ENCODE data around the gene EBI3.
"Not testable (repeated sequence)": the region's sequence is repeated elsewhere in the genome, so short reads cannot be mapped to it uniquely, and the experiment has no call there.

EBI3 gene

DNA sequence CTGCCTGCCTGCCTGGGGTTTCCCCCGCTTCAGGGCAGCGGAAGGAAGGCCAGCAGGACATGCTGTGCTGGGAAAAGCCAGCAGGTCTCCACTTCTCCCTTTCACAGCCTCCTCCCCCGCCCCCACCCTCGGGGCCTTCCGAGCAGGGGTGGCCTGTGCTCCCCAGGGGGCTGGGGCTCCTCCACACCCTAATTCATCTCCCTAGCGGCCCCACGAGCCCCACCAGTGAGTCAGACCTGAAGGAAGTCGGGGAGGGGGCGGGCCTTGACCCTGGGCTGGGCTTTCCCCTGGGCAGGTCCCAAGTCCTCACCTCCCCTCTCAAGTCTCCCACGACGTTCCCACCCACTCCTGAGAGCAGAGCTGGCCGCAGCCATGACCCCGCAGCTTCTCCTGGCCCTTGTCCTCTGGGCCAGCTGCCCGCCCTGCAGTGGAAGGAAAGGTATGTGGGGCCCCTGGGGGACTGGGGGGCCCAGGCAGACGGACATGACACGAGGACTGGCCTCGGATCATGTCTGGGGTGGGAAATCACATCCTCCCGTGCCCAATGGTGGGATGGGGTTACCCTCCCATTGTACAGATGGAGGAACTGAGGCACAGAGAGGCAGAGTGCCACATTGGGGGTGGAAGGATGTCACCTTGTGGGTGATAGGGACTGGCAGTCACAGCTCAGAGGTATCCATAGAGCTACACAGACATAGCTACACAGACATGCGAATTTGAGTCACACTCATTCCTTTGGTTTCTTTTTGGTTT lies at the start of gene EBI3:
EBI3 (plus strand) TSS at position 345 of the 753 bp plus-strand sequence; CDS start at position 373, 28 bp downstream.
- no peak for DNase-seq

GRCh38 chr19:4181053-4181508 lies 48.2 kb upstream of the EBI3 start:
- no peak for DNase-seq

DNA sequence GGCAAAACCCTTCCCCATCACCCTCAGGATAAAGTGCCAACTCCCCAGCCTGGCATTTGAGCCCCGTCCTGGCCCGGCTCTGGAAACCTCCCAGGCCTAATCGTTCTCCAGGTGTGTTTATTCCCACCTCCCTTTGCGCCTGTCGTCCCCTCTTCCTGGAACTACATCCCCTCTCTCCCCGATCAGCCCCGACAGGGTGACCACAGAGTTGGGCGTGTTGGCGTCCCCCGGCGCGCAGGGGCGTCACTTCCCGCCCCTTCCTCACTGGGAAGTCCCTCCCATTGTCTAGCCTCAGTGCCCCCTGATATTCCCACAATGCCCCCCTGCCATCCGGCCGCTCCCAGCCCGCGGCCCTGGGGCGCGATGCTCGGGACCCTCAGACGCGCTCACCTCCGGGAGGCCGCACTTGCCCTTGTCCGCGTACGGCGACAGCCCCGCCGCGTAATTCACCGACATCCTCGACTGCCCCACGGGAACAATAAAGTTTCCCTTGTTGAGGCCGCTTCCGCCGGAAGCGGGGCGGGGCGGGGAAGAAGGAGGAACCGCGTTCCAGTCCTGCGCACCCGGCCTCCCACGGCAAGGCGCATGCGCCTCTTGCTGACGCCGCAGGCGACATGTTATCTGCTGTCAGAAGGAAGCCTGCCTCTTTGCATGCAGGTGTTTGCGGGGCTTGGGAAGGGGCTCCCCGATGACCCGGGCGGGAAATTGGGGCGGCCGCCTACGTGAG lies 47.1 kb upstream of the EBI3 start, which contains the start of the genes ANKRD24 and SIRT6:
ANKRD24 (plus strand) TSS at position 606 of the 727 bp plus-strand sequence. CDS start 3,737 bp downstream, outside the sequence.
SIRT6 (minus strand) TSS at position 480 of the 727 bp plus-strand sequence; CDS start at position 456, 24 bp downstream.
- peak; percentile 93 for DNase-seq

- peak; percentile 85 for DNase-seq
Observed at GRCh38 chr19:4183967-4184717, 45.2 kb upstream of the EBI3 start.

DNA sequence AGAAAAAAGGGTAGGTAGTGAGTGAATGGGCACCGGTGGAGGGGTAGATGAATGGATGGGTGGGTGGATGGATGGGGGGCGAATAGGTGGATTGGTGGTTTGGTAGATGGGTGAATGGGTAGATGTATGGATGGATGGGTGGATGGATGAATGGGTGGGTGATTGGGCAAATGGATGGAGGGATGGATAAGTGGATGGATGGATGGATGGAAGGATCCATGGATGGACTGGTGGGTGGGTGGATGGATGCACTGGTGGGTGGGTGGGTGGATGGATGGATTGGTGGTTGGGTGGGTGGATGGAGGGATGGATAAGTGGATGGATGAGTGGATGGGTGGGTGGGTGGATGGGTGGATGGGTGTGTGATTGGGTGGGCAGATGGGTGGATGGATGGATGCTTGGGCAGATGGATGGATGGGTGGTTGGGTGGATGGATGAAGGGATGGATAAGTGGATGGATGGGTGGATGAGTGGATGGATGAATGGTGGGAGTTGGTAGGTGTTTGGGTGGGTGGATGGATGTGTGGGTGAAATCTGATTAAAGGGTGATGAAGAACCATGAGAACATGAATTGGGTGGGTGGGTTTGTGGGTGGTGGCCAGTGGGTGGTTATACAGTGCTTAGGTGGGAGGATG lies 44.5 kb upstream of the EBI3 start:
- DNase-seq: no peak

GRCh38 chr19:4185413-4186086 lies 43.8 kb upstream of the EBI3 start:
- DNase-seq: no peak

DNA sequence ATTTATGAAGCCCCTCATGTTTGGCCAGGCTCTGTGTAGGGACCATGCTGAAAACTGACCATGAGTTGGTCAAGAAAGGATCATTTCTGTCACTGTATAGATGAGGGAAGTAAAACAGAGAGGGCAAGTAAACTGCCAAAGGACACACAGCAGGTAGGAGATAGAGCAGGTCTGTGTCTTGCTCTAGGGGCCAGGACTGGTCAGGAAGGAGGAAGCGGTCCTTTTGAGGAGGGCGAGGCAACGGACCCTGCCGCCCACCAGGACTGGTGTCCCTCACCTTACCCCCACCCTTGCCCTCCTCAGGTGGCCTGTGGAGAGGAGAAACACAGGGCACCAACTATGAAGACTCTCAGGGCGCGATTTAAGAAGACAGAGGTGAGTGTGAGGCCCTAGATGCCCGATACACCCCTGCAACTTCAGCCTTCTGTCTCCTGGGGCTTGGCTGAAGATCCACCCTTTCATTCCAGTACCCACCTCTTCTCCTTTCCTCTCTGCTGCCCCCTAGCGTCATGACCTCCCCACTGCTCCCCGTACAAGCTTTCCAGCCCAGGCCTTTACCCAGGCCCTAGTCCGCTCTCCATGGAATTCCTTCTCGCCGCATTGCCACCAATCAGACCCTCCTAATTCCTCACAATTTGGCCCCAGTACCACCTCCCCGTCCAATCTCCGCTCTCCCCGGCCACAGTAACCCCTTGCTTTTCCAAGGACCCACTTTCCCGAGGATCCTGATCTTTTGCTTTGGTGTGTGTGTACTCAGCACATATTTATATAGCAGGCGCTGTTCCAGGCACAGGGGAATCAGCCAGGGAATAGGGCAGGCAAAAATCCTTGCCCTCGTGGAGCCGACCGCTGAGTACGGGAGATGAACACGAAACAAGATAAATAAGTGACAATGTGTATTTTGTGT lies 43.0 kb upstream of the EBI3 start:
- peak; percentile 39 for DNase-seq

GRCh38 chr19:4187313-4188122 lies 41.8 kb upstream of the EBI3 start:
- no peak for DNase-seq

DNA sequence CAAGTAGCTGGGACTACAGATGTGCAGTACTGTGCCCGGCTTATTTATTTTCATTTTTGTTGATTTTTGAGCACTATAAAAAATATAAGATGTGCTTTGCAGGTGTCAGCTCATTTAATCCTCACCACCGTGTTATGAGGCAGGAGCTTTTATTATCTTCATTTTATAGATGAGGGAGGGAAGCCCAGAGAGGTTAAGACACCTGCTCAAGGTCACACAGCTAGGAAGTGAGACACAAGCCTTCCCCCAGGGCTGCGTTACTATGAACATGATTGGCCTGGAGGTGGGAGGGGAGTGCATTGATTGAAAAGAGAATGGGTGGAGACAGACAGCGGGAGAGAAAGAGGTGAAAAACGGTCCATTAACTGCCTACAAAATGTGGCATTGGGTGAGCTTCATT lies 39.7 kb upstream of the EBI3 start:
- DNase-seq: no peak

DNA sequence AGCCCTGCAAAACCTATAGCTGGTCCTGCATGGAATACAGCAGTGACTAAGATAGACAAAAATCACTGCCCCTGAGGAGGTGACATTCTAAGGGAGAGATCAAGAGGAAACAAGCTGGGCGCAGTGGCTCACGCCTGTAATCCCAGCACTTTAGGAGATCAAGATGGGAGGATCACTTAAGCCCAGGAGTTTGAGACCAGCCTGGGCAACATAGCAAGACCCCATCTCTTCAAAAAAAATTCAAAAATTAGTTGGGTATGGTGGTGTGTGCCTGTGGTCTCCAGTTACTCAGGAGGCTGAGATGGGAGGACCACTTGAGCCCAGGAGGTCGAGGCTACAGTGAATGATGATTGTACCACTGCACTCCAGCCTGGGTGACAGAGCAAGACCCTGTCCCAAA lies 36.8 kb upstream of the EBI3 start:
- DNase-seq: not testable (repeated sequence)

- DNase-seq: no peak
Observed at GRCh38 chr19:4194353-4194752, 35.0 kb upstream of the EBI3 start.

- DNase-seq: no peak
Observed at GRCh38 chr19:4196009-4196408, 33.3 kb upstream of the EBI3 start.

GRCh38 chr19:4196587-4197148 lies 32.7 kb upstream of the EBI3 start:
- no peak for DNase-seq

DNA sequence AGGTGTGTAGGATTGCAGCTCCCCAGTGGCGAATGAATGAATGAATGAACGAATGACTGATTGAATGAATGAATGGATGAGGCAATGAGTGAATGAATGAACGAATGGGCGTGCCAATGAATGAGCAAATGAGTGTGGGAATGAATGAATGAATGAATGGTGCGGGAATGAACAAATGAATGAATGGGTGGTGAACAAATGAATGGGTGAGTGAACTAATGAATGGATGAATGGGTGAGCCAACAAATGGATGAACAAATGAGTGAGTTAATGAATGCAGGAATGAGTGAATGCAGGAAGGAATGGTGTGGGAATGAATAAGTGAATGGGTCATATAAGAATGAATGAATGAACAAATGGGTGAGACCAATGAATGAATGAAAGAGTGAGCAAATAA lies 32.1 kb upstream of the EBI3 start:
- no peak for DNase-seq

GRCh38 chr19:4197625-4198466 lies 31.5 kb upstream of the EBI3 start:
- DNase-seq: no peak

DNA sequence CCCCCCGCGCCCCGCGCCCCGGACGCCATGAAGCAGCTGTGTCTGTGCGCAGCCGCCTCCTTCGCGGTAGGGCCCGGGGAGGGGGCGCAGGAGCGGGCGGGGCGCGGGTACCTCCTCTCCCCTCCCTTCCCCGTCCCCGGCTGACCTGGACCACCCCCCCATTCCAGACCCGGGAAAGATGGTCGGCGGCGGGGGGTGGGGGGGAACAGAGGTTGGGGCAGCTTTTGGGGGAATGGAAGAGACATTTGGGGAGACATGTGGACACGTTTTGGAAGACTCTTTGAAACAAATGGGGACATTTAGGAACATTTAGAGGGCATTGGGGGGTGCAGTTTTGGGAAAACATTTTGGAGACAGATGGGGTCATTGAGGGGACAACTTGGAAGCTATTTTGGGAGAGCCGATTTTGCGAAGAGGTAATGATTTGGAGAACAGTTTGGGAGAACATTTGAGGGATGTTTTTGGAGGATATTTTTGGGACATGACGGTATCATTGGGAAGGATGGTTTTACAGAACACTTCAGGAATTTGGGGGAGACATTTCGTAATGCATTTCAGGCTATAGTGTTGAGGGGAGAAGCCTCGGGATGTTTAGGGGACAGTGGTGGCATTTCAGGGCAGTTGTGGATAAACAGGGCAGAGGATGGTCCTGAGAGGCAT lies 30.7 kb upstream of the EBI3 start:
- DNase-seq: no peak

DNA sequence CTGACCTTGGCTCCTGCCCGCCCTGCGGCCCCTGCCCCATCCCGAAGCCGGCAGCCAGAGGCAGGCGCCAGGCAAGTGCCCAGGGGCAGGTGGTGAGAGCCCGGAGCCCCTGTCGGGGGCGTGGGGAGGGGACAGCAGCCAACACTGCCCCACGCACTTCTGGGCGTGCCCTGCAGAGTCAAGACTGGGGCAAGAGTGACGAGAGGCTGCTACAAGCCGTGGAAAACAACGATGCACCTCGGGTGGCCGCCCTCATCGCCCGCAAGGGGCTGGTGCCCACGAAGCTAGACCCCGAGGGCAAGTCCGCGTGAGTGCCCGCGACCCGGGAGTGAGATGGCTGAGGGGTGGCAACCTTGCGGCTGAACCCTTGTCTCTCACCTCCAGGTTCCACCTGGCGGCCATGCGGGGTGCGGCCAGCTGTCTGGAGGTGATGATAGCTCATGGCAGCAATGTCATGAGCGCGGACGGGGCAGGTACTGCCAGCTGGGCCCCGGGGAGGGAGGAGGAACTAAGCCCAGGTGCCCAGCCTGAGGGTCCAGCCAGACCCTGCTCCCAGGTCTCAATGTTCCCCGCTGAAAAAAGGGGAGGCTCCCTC lies 29.5 kb upstream of the EBI3 start:
- no peak for DNase-seq

All from NCI-H2107 (cell line).